Erythroblast (primary cell): Measurements from ENCODE around the gene STK11.

Source experiments
- GATA1 ChIP-seq: IDR thresholded peaks from 2 replicates; pipeline ENCODE4 v1.6.1; 2011; ENCODE audit warnings: low read depth, mild to moderate bottlenecking, control low read depth, low read length, moderate library complexity
- POLR2A ChIP-seq: IDR thresholded peaks from 2 replicates; pipeline ENCODE4 v1.6.1; 2011; ENCODE audit warnings: mild to moderate bottlenecking, low read length

DNA sequence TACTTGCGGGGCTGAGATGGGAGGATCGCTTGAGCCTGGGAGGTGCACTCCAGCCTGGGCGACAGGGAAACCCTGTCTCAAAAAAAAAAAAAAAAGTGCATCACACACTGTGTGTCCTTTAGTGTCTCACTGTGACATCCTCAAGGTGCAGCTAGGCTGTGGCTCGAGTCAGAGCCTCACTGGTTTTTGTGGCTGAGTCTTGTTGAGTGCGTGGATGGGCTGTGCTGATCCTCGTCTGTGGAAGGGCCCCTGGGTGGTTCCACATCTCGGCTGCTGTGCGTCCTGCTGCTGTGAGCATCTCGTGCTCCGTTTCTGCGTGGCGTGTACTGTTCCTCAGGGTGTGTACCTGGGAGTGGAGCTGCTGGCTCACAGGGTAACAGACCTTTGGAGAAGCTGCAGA lies 11.2 kb downstream of the STK11 start:
- TF ChIP-seq POLR2A (no peak), GATA1 (no peak)
